Omental fat pad (tissue), 4 donors: ENCODE measurements around the gene GOLGA6L10. TPM values are rescaled to one million over a fixed set of nuclear protein-coding genes. Genes with fewer than 3 reads are reported as not detected.
"Not testable (repeated sequence)": the region's sequence is repeated elsewhere in the genome, so short reads cannot be mapped to it uniquely, and the experiment has no call there.

Source experiments
- ATAC-seq: fragments of 150-250 bp; one replicate; pipeline ENCODE4 v1.9.1; 2016; ENCODE audit warnings: mild to moderate bottlenecking, moderate library complexity; ENCODE audit not compliant: low FRiP score
- DNase-seq: peaks from one replicate; pipeline ENCODE4 v3.0.0-alpha.2; 2019; ENCODE audit warnings: low spot score
- CTCF ChIP-seq, 3 donors: fragments of 450-650 bp; IDR thresholded peaks; one replicate each; pipeline ENCODE4 v1.5.1; 2016 to 2017; ENCODE audit warnings: antibody characterized with exemption in 3 of 3, mild to moderate bottlenecking in 3 of 3, moderate library complexity in 2 of 3
- total RNA-seq, 4 donors: library from RNA; depleted of rRNA; stranded (reverse); fragments of >200 nt; gene quantifications; one replicate each; pipeline ENCODE4 v1.1.0, GENCODE V29; 2016

Gene GOLGA6L10
- total RNA-seq, 4 donors from 2014 or later = 0.56 to 1.3 (median 0.87) TPM

- no peak for TF ChIP-seq CTCF (IDR thresholded peaks at IDR 0.05)
- DNase-seq = no peak
- ATAC-seq = no peak
Observed at GRCh38 chr15:82317091-82317489, 32.2 kb downstream of the GOLGA6L10 start.

GRCh38 chr15:82316247-82317090 is 32.8 kb downstream of the GOLGA6L10 start:
- ATAC-seq, DNase-seq: not testable (repeated sequence)

- DNase-seq = no peak
- TF ChIP-seq CTCF (IDR thresholded peaks at IDR 0.05) = no peak
- ATAC-seq = no peak
Observed at GRCh38 chr15:82315519-82316246, 33.6 kb downstream of the GOLGA6L10 start.

- ATAC-seq = no peak
- DNase-seq = no peak
- TF ChIP-seq CTCF (IDR thresholded peaks at IDR 0.05) = no peak
Observed at GRCh38 chr15:82314769-82315518, 34.3 kb downstream of the GOLGA6L10 start.

GRCh38 chr15:82313951-82314768 is 35.1 kb downstream of the GOLGA6L10 start:
- not testable (repeated sequence) for ATAC-seq, DNase-seq

- ATAC-seq (no peak), DNase-seq (no peak)
- no peak for TF ChIP-seq CTCF (IDR thresholded peaks at IDR 0.05)
Observed at GRCh38 chr15:82313446-82313845, 35.8 kb downstream of the GOLGA6L10 start.

GRCh38 chr15:82312586-82313349 is 36.5 kb downstream of the GOLGA6L10 start:
- DNase-seq = no peak
- TF ChIP-seq CTCF (IDR thresholded peaks at IDR 0.05) = no peak
- no peak for ATAC-seq

GRCh38 chr15:82311321-82311720 is 38.0 kb downstream of the GOLGA6L10 start:
- not testable (repeated sequence) for ATAC-seq, DNase-seq
